HFF-Myc (cell line): ENCODE data around the gene TATDN2.
A peak's percentile ranks its signal among the peaks of the same experiment; 100 is the strongest.
"Not testable (repeated sequence)": the region's sequence is repeated elsewhere in the genome, so short reads cannot be mapped to it uniquely, and the experiment has no call there.

ENCODE experiments used
- DNase-seq: peaks from one replicate; pipeline ENCODE4 v3.0.0-alpha.2; 2011; ENCODE audit warnings: low read depth; ENCODE audit errors: extremely low read depth
- H3K4me3 ChIP-seq: replicated peaks from 2 replicates; pipeline ENCODE4 v1.5.1; 2011; ENCODE audit warnings: low read depth, mild to moderate bottlenecking, control low read depth, low read length
- TF ChIP-seq, protein P1 (sequence below): IDR thresholded peaks from 2 replicates; pipeline ENCODE4 v1.5.1; 2012; ENCODE audit warnings: mild to moderate bottlenecking, low read depth, low read length, control low read depth; ENCODE audit errors: missing control alignments

Gene TATDN2

GRCh38 chr3:10260211-10260701 is 12.0 kb downstream of the TATDN2 start:
- DNase-seq = no peak
- no peak overlapping the region for H3K4me3 ChIP-seq
- TF ChIP-seq, protein P1, sequence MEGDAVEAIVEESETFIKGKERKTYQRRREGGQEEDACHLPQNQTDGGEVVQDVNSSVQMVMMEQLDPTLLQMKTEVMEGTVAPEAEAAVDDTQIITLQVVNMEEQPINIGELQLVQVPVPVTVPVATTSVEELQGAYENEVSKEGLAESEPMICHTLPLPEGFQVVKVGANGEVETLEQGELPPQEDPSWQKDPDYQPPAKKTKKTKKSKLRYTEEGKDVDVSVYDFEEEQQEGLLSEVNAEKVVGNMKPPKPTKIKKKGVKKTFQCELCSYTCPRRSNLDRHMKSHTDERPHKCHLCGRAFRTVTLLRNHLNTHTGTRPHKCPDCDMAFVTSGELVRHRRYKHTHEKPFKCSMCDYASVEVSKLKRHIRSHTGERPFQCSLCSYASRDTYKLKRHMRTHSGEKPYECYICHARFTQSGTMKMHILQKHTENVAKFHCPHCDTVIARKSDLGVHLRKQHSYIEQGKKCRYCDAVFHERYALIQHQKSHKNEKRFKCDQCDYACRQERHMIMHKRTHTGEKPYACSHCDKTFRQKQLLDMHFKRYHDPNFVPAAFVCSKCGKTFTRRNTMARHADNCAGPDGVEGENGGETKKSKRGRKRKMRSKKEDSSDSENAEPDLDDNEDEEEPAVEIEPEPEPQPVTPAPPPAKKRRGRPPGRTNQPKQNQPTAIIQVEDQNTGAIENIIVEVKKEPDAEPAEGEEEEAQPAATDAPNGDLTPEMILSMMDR = no peak

DNA sequence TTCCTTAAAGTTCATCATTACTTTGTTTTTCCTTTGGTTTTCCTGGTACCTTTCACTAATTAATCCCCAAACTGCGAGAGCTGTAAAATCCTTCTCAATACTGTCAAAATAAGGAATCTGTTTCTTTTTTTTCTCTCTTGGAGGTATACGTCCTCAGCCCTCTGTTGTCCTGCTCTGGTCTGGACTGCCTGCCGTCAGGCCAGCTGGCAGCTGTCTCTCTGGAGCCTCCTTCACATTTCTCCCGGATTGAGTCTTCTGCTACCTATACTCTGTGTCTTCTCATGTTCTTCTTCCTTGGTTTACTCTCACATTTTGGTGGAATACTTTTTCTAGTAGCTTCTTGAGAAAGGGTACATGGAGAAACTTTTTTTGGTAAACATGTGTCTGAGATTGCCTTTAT is 13.8 kb downstream of the TATDN2 start:
- TF ChIP-seq, protein P1 = no peak
- no peak overlapping the region for H3K4me3 ChIP-seq
- no peak for DNase-seq

DNA sequence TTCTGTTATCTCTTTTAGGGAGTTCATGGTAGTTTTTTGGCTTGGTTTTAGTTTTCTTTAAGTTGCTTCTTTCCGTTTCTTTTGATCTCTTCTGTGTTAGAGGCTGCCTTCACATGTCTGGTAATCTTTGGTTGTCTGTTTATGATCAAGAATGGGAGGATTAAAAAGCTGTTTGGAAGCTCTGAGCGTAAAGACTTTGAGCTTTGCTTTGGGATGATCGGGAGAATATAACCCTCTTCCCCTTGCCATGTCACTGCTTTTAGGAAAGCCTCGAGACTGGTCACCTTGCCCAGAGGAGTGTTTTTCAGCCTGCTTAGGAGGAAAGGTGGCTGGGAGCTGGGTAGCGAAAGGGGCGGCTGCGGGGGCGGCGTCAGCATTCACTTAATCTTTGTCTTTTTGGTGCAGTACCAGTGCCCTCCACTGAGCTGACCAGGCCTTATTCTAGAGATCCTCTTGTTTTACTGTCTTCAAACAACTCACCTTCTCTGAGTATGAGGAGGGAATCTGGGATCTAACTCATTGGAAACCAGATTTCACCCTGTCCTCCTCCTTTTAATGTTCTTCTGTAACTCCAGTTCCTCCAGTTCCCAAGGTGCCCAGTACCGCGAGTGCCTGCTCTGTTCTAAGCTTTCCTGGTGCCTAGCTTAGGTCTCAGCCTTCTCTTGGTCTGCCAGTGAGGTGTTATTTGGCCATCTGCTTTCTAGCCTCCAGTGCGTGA is 15.5 kb downstream of the TATDN2 start:
- DNase-seq = no peak
- TF ChIP-seq, protein P1 = peak; percentile 46
- no peak overlapping the region for H3K4me3 ChIP-seq

GRCh38 chr3:10265833-10266232 is 17.6 kb downstream of the TATDN2 start:
- no peak for DNase-seq
- TF ChIP-seq, protein P1 = no peak
- no peak overlapping the region for H3K4me3 ChIP-seq

DNA sequence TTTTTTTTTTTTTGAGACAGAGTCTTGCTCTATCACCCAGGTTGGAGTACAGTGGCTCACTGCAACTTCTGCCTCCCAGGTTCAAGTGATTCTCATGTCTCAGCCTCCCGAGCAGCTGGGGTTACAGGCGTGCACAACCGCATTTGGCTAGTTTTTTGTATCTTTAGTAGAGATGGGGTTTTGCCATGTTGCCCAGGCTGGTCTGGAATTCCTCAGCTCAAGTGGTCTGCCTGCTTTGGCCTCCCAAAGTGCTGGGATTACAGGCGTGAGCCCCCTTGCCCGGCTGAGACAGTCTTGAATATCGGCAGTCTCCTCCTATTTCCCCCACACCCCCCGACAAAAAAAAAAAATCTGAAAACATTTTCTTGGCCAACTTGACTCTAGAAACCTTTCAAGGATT is 18.7 kb downstream of the TATDN2 start:
- not testable (repeated sequence) for DNase-seq, H3K4me3 ChIP-seq

DNA sequence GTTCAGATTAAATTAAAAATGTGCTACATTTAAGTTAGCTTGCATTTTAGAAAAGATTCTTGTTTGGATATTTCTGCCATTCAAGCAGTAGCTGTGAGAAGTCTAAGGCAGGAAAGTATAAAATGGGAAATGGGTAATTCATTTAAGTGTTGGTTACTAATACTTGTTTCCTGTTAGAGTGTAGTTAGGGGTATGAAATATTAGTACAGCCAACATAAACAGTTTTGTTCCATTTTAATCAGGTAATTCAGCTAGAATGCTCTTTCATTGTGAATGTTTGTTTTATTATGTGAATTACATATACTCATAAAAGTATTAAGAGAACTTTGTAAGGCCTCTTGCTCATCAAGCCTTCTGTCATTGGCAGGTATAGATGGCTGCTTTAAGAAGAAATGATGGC is 19.9 kb downstream of the TATDN2 start:
- DNase-seq = no peak
- H3K4me3 ChIP-seq = no peak overlapping the region
- TF ChIP-seq, protein P1 = no peak

DNA sequence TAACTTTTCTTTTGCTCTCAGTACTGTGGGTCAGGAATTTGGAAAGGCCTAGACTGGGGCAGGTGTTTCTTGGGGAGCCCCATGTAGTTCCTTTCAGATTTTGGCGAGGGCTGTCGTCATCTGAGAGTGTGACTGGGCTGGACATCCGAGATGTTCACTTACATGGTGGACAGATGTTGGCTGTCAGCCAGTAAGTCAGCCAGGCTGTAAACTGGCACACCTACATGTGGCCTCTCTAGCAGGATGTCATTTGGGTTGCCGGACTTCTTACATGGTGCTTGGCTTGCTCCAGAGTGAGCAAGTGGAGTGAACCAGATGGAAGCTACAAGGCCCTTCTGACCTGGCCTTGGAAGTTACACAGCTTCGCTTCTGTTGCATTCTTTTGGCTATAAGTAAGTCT is 20.7 kb downstream of the TATDN2 start:
- no peak for DNase-seq
- no peak overlapping the region for H3K4me3 ChIP-seq
- TF ChIP-seq, protein P1 = no peak
